Esophagus squamous epithelium (tissue), 4 donors: Measurements from ENCODE around the gene BAIAP3.

Source experiments
- CTCF ChIP-seq, 6 experiments: fragments of 450-650 bp in 4 of 6; fragments of 200-600 bp in 2 of 6; sonication (generic) in 2 of 6; IDR thresholded peaks; one replicate each; pipeline ENCODE4 v1.5.1; 2016 to 2019; ENCODE audit warnings: antibody characterized with exemption in 6 of 6, mild to moderate bottlenecking in 4 of 6, moderate library complexity in 4 of 6
- POLR2A ChIP-seq, 4 donors: fragments of 450-650 bp; IDR thresholded peaks; one replicate each; pipeline ENCODE4 v1.6.1; 2017; ENCODE audit warnings: antibody characterized with exemption in 4 of 4, mild to moderate bottlenecking in 4 of 4, moderate library complexity in 3 of 4

DNA sequence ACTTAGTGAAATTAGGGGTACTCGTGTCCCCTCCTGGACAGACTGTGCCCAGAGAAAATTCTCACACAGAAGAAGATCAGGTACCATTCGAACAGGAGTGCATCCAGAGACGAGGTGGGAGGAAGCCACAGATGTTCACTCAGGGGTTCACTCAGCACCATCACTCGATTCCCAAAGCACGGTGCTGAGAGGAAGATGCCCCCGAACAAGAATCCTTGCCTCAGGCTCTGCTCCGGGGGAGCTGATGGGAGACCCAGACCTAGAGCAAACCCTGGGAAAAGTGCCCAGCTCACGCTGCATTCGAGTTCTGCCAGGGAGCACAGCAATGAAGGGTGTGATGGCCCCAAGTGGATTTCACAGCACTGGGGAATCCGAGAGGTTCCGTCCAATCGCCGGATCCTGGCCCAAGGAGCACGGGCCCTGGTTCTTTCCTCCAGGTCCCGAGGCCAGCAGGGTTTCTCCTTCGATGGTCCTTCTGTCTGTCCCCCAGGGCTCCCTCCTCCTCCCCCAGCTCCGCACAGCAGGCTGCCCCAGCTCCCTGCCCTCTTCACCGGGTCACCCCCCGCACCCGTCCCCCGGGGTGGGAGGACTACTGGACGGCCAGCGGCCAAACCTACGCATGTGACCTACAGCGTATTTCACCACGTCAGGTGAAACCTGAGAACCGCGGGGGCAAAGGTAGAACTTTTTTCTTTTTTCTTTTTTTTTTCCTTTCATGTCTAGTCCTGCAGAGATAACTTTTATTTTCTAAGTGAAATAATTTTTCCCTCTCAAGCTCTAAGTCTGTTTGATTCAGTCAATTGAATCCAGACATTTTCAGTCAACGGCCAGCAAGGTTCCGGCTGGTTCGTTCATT, 34.2 kb upstream of the BAIAP3 start:
- TF ChIP-seq CTCF (IDR thresholded peaks at IDR 0.05) (no peak), POLR2A (IDR thresholded peaks at IDR 0.05) (no peak)
